Measurements from ENCODE around the gene ZSCAN5C. TPM values are rescaled to one million over a fixed set of nuclear protein-coding genes. Genes with fewer than 3 reads are reported as not detected.

Gene ZSCAN5C
- total and polyA plus RNA-seq, 2 experiments from 2014 or later = not detected

DNA sequence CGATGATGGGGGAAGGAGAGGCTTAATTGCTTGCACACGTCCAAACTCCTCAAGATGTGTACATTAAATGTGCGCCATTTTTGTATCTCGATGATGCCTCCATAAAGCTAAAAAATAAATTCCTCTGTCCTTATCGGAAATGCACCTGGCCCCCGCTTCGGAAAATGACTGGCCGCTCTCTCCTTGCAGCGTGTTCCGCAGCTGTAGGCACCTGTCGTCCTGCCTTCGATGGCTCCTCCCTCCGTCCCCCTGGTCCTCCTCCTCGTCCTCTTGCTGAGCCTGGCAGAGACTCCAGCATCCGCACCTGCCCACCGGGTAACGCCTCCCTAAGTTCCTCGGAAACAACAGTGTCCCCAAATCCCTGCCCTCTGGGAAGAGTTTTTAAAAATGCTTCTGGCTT lies 25.2 kb upstream of the ZSCAN5C start:
- H3K27me3 ChIP-seq = peaks cover 8% of the 10 kb centered on the region
- no peaks in the 10 kb centered on the region for H3K36me3 ChIP-seq (replicated peaks; ENCODE audit: insufficient read depth, low read depth)
- no peaks in the 10 kb centered on the region for H3K79me2 ChIP-seq
- no peak overlapping the region for H2AFZ ChIP-seq
- H3K9me2 ChIP-seq (replicated peaks; ENCODE audit: insufficient read depth) = no peaks in the 10 kb centered on the region
- H3K9me3 ChIP-seq (ENCODE audit: low read depth) = no peaks in the 10 kb centered on the region
- no peaks in the 10 kb centered on the region for H4K20me1 ChIP-seq (ENCODE audit: insufficient read depth, poor library complexity, severe bottlenecking)
- TF ChIP-seq EZH2phosphoT487 (IDR thresholded peaks at IDR 0.05; ENCODE audit: low read depth, severe bottlenecking, unreplicated experiment) = no peak
- TF ChIP-seq EZH2 (IDR thresholded peaks at IDR 0.05; ENCODE audit: borderline replicate concordance) = no peak
- no peak for TF ChIP-seq CTCF (IDR thresholded peaks at IDR 0.05; ENCODE audit: poor library complexity)
- WGBS (ENCODE audit: low lambda C conversion rate, missing lambda C conversion rate) = 90% methylated on average over 18 of the region's 18 CpGs
- no peaks in the 10 kb centered on the region for H3K4me1 ChIP-seq (ENCODE audit: insufficient read depth)
- no peak for DNase-seq (ENCODE audit: low spot score)
- no peak overlapping the region for H3K4me2 ChIP-seq
- no peak overlapping the region for H3K4me3 ChIP-seq
- no peak overlapping the region for H3K27ac ChIP-seq

- no peaks in the 10 kb centered on the region for H3K36me3 ChIP-seq (replicated peaks; ENCODE audit: insufficient read depth, low read depth)
- DNase-seq (ENCODE audit: low spot score) = no peak
- no peak overlapping the region for H3K27ac ChIP-seq
- no peaks in the 10 kb centered on the region for H3K4me1 ChIP-seq (ENCODE audit: insufficient read depth)
- no peaks in the 10 kb centered on the region for H3K9me2 ChIP-seq (replicated peaks; ENCODE audit: insufficient read depth)
- no peak for TF ChIP-seq EZH2phosphoT487 (IDR thresholded peaks at IDR 0.05; ENCODE audit: low read depth, severe bottlenecking, unreplicated experiment)
- no peak for TF ChIP-seq EZH2 (IDR thresholded peaks at IDR 0.05; ENCODE audit: borderline replicate concordance)
- no peak for TF ChIP-seq CTCF (IDR thresholded peaks at IDR 0.05; ENCODE audit: poor library complexity)
- no peak overlapping the region for H2AFZ ChIP-seq
- peaks cover 8% of the 10 kb centered on the region for H3K27me3 ChIP-seq
- no peaks in the 10 kb centered on the region for H3K79me2 ChIP-seq
- no peak overlapping the region for H3K4me3 ChIP-seq
- H3K4me2 ChIP-seq = no peak overlapping the region
- WGBS (ENCODE audit: low lambda C conversion rate, missing lambda C conversion rate) = 81% methylated on average over 11 of the region's 11 CpGs
- H4K20me1 ChIP-seq (ENCODE audit: insufficient read depth, poor library complexity, severe bottlenecking) = no peaks in the 10 kb centered on the region
- H3K9me3 ChIP-seq (ENCODE audit: low read depth) = no peaks in the 10 kb centered on the region
Measured at GRCh38 chr19:56177564-56178243, 24.4 kb upstream of the ZSCAN5C start.

GRCh38 chr19:56189785-56190184 lies 12.3 kb upstream of the ZSCAN5C start:
- WGBS (ENCODE audit: low lambda C conversion rate, missing lambda C conversion rate) = 83% methylated on average over 17 of the region's 17 CpGs
- Histone ChIP-seq H3K9me2 (replicated peaks; ENCODE audit: insufficient read depth) (no peaks in the 10 kb centered on the region), H4K20me1 (ENCODE audit: insufficient read depth, poor library complexity, severe bottlenecking) (no peaks in the 10 kb centered on the region), H3K79me2 (no peaks in the 10 kb centered on the region), H3K27ac (no peak overlapping the region), H3K9me3 (ENCODE audit: low read depth) (no peaks in the 10 kb centered on the region), H3K4me2 (no peak overlapping the region), H3K27me3 (no peaks in the 10 kb centered on the region), H3K4me1 (ENCODE audit: insufficient read depth) (no peaks in the 10 kb centered on the region), H2AFZ (no peak overlapping the region), H3K36me3 (replicated peaks; ENCODE audit: insufficient read depth, low read depth) (no peaks in the 10 kb centered on the region), H3K4me3 (no peak overlapping the region)
- TF ChIP-seq EZH2 (IDR thresholded peaks at IDR 0.05; ENCODE audit: borderline replicate concordance) = no peak
- TF ChIP-seq CTCF (IDR thresholded peaks at IDR 0.05; ENCODE audit: poor library complexity) = no peak
- TF ChIP-seq EZH2phosphoT487 (IDR thresholded peaks at IDR 0.05; ENCODE audit: low read depth, severe bottlenecking, unreplicated experiment) = no peak
- no peak for DNase-seq (ENCODE audit: low spot score)

Data from hepatocyte (in vitro differentiated cells).